Hematopoietic multipotent progenitor cell treated with erythropoietin and hydrocortisone succinate and interleukin-3 and kit ligand, for 8 days (in vitro differentiated cells): ENCODE measurements around the gene BOK.

Experiments
- DNase-seq: peaks from one replicate; pipeline ENCODE4 v3.0.0-alpha.2; 2015

BOK gene

GRCh38 chr2:241606186-241606585 lies 47.6 kb downstream of the BOK start:
- DNase-seq: no peak

- DNase-seq: no peak
Observed at GRCh38 chr2:241607162-241607885, 48.8 kb downstream of the BOK start.

- no peak for DNase-seq
Observed at GRCh38 chr2:241608881-241609280, 50.3 kb downstream of the BOK start.

GRCh38 chr2:241609859-241610793 lies 51.6 kb downstream of the BOK start:
- DNase-seq: peak; percentile 92

GRCh38 chr2:241611062-241611461 lies 52.5 kb downstream of the BOK start:
- DNase-seq: no peak

- no peak for DNase-seq
Observed at GRCh38 chr2:241612156-241613016, 53.8 kb downstream of the BOK start.

GRCh38 chr2:241613017-241613780 lies 54.7 kb downstream of the BOK start:
- DNase-seq: no peak

- no peak for DNase-seq
Observed at GRCh38 chr2:241615041-241615440, 56.5 kb downstream of the BOK start.

- DNase-seq: no peak
Observed at GRCh38 chr2:241615522-241616052, 57.0 kb downstream of the BOK start.

- no peak for DNase-seq
Observed at GRCh38 chr2:241616168-241617125, 57.9 kb downstream of the BOK start.

- peak; percentile 32 for DNase-seq
Observed at GRCh38 chr2:241617431-241618154, 59.0 kb downstream of the BOK start.

- DNase-seq: no peak
Observed at GRCh38 chr2:241618296-241618805, 59.8 kb downstream of the BOK start.

- no peak for DNase-seq
Observed at GRCh38 chr2:241618829-241619228, 60.3 kb downstream of the BOK start.

- DNase-seq: no peak
Observed at GRCh38 chr2:241619597-241620418, 61.3 kb downstream of the BOK start.

- DNase-seq: no peak
Observed at GRCh38 chr2:241620419-241620769, 61.8 kb downstream of the BOK start.
